ENCODE measurements around the gene CCDC24. TPM values are rescaled to one million over a fixed set of nuclear protein-coding genes. Genes with fewer than 3 reads are reported as not detected.

CCDC24 gene
- total RNA-seq, 3 donors from 2014 or later: 1.0 to 1.8 (median 1.2) TPM

- Mint-ChIP-seq H3K27me3 (ENCODE audit: low read depth) (no peaks in the 10 kb centered on the region), H3K9me3 (no peaks in the 10 kb centered on the region), H3K36me3 (ENCODE audit: insufficient read depth) (no peaks in the 10 kb centered on the region), H3K4me1 (ENCODE audit: low read depth) (peaks cover 1% of the 10 kb centered on the region), H3K4me3 (no peak overlapping the region)
- ATAC-seq: no peak
- no peak for DNase-seq
These were observed 45.8 kb downstream of the CCDC24 start for GRCh38 chr1:44037154-44037553.

DNA sequence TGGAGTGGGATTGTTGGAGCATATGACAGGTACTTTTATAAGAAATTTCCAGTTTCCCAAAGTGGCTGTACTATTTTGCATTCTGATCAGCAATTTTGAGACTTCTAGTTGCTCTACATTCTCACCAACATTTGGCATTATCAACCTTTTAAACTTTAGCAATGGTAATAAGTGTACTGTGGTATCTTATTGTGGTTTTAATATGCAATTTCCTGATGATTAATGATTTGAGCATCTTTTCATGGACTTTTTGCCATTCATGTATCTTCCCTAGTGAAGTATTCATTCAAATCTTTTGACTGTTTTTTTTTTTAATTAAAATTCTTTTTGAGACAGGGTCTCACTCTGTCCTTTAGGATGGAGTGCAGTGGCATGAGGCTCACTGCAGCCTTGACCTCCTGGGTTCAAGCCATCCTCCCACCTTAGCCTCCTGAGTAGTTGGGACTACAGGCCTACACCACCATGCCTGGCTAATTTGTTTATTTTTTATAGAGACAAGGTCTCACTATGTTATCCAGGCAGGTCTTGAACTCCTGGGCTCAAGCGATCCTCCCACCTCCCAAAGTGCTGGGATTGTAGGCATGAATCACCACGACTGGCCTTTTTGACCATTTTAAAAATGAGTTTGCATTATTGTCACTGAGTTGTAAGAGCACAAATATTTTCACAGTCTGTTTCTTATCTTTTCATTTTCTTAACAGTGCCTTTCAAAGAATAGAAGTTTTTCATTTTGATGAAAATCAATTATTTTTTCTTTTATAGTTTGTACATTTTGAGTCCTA lies 47.7 kb downstream of the CCDC24 start:
- Mint-ChIP-seq H3K4me1 (ENCODE audit: low read depth) (peaks cover 1% of the 10 kb centered on the region), H3K4me3 (no peak overlapping the region), H3K36me3 (ENCODE audit: insufficient read depth) (no peaks in the 10 kb centered on the region), H3K9me3 (no peaks in the 10 kb centered on the region), H3K27me3 (ENCODE audit: low read depth) (peaks cover 3% of the 10 kb centered on the region)
- DNase-seq (no peak), ATAC-seq (no peak)

- peaks cover 3% of the 10 kb centered on the region for H3K27me3 Mint-ChIP-seq (ENCODE audit: low read depth)
- peaks cover 1% of the 10 kb centered on the region for H3K4me1 Mint-ChIP-seq (ENCODE audit: low read depth)
- H3K4me3 Mint-ChIP-seq: no peak overlapping the region
- no peaks in the 10 kb centered on the region for H3K9me3 Mint-ChIP-seq
- DNase-seq (no peak), ATAC-seq (no peak)
- no peaks in the 10 kb centered on the region for H3K36me3 Mint-ChIP-seq (ENCODE audit: insufficient read depth)
These were observed 49.0 kb downstream of the CCDC24 start for GRCh38 chr1:44040418-44040817.

DNA sequence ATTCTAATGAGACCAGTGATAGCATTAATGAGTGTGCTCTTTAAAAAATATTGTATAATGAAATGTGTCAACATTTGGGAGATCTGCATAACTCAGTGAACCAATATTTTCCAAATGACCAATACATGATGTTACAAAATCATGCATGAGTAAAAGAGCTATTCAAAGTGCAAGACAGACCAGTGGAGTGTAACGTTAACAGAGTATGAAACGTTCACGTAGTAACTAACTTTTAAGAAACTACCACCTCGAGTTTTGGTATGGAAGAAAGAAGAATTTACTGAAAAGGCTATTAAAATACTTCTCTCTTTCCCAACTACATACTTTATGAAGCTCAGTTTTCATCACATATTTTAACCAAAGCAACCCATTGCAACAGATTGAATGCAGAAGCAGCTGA lies 49.4 kb downstream of the CCDC24 start:
- Mint-ChIP-seq H3K4me3 (no peak overlapping the region), H3K27me3 (ENCODE audit: low read depth) (peaks cover 3% of the 10 kb centered on the region), H3K9me3 (no peaks in the 10 kb centered on the region), H3K4me1 (ENCODE audit: low read depth) (peaks cover 1% of the 10 kb centered on the region), H3K36me3 (ENCODE audit: insufficient read depth) (no peaks in the 10 kb centered on the region)
- no peak for DNase-seq
- ATAC-seq: no peak

- Mint-ChIP-seq H3K9me3 (no peaks in the 10 kb centered on the region), H3K4me1 (ENCODE audit: low read depth) (peaks cover 11% of the 10 kb centered on the region), H3K4me3 (no peak overlapping the region), H3K36me3 (ENCODE audit: insufficient read depth) (no peaks in the 10 kb centered on the region), H3K27me3 (ENCODE audit: low read depth) (peaks cover 13% of the 10 kb centered on the region)
- no peak for DNase-seq
- ATAC-seq: no peak
These were observed 52.0 kb downstream of the CCDC24 start for GRCh38 chr1:44043176-44044070.

GRCh38 chr1:44044071-44044801 lies 52.8 kb downstream of the CCDC24 start:
- no peak overlapping the region for H3K4me3 Mint-ChIP-seq
- ATAC-seq: no peak

GRCh38 chr1:44045064-44045463 lies 53.7 kb downstream of the CCDC24 start:
- ATAC-seq (no peak), DNase-seq (no peak)
- Mint-ChIP-seq H3K27me3 (ENCODE audit: low read depth) (peaks cover 13% of the 10 kb centered on the region), H3K4me1 (ENCODE audit: low read depth) (peaks cover 16% of the 10 kb centered on the region), H3K36me3 (ENCODE audit: insufficient read depth) (no peaks in the 10 kb centered on the region), H3K9me3 (no peaks in the 10 kb centered on the region), H3K4me3 (no peak overlapping the region)

More at GRCh38 chr1:44044071-44044801, 52.8 kb downstream of the CCDC24 start:
- no peak for DNase-seq
- peaks cover 16% of the 10 kb centered on the region for H3K4me1 Mint-ChIP-seq (ENCODE audit: low read depth)
- no peaks in the 10 kb centered on the region for H3K36me3 Mint-ChIP-seq (ENCODE audit: insufficient read depth)
- H3K27me3 Mint-ChIP-seq (ENCODE audit: low read depth): peaks cover 13% of the 10 kb centered on the region
- H3K9me3 Mint-ChIP-seq: no peaks in the 10 kb centered on the region

Other genes starting within 250 kb of the CCDC24 start
- under 1 TPM; 0.33 to 0.45 (median 0.40) TPM for gene ARTN, start 57.8 kb upstream of the CCDC24 start, total RNA-seq
- 10 to 100 TPM; 27.5 to 31.9 (median 28.2) TPM for gene IPO13, start 44.6 kb upstream of the CCDC24 start, total RNA-seq
- 100 to 1,000 TPM; 128 to 151 (median 145) TPM for gene DPH2, start 21.6 kb upstream of the CCDC24 start, total RNA-seq
- 100 to 1,000 TPM; 202 to 210 (median 209) TPM for gene ATP6V0B, start 16.6 kb upstream of the CCDC24 start, total RNA-seq
- gene B4GALT2, start 12.4 kb upstream of the CCDC24 start, total RNA-seq: 10 to 100 TPM; 32.1 to 35.1 (median 33.7) TPM
- gene SLC6A9, start 39.9 kb downstream of the CCDC24 start, total RNA-seq: 10 to 100 TPM; 14.3 to 25.0 (median 18.3) TPM
- not detected for gene KLF17, start 127.2 kb downstream of the CCDC24 start, total RNA-seq
- not detected for gene KLF18, start 150.0 kb downstream of the CCDC24 start, total RNA-seq
- 10 to 100 TPM; 40.4 to 50.5 (median 43.2) TPM for gene DMAP1, start 221.9 kb downstream of the CCDC24 start, total RNA-seq

Measured in activated T-cell treated with anti-CD3 and anti-CD28 coated beads, Interleukin-2, amount 50 U/mL, for 4 hours (primary cell).